GM19328 (cell line): ENCODE measurements around the gene CDH18.

Source experiments
- ATAC-seq: cut with Tn5 transposase; IDR thresholded peaks from one replicate; pipeline ENCODE4 v1.9.1; 2021; ENCODE audit warnings: mild to moderate bottlenecking, moderate library complexity; ENCODE audit not compliant: unreplicated experiment

CDH18 gene, protein sequence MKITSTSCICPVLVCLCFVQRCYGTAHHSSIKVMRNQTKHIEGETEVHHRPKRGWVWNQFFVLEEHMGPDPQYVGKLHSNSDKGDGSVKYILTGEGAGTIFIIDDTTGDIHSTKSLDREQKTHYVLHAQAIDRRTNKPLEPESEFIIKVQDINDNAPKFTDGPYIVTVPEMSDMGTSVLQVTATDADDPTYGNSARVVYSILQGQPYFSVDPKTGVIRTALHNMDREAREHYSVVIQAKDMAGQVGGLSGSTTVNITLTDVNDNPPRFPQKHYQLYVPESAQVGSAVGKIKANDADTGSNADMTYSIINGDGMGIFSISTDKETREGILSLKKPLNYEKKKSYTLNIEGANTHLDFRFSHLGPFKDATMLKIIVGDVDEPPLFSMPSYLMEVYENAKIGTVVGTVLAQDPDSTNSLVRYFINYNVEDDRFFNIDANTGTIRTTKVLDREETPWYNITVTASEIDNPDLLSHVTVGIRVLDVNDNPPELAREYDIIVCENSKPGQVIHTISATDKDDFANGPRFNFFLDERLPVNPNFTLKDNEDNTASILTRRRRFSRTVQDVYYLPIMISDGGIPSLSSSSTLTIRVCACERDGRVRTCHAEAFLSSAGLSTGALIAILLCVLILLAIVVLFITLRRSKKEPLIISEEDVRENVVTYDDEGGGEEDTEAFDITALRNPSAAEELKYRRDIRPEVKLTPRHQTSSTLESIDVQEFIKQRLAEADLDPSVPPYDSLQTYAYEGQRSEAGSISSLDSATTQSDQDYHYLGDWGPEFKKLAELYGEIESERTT

DNA sequence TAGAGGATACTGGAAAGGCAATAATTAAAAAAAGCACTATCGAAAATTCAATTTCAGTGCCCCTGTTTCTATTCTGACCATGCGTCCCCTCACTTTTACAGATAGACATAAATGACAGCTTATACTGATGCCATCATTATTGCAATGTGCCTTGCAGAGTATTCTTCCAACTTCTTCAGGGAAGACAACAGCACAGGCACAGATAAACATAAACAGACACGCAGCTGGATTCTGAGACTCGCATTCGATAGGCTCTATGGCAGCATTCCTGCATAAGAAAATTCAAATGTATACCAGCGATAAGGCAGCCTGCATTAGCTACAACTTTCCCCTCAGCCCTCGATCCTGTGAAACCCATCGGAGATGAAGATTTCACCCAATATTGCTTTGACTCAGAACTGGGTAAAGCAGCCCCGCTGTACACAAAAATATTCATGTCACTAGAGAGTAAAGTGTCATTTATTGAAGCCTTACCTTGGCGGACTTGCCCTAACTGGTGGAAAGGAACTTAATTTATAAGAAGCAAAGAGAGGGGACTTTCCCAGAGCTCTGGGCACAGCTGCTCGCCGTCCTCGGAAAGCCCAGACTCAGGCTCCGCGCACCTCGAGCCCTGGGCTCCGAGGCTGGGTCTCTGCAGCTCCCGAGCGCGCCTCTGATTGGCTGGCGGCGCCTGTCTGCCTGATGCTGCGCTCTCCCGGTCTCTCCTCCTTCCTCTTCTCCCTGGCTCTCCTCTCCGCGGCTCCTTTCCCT lies at the start of gene CDH18:
CDH18 (minus strand) TSS at position 589 of the 750 bp plus-strand sequence. CDS start 149,214 bp downstream, outside the sequence.
- no peak for ATAC-seq

DNA sequence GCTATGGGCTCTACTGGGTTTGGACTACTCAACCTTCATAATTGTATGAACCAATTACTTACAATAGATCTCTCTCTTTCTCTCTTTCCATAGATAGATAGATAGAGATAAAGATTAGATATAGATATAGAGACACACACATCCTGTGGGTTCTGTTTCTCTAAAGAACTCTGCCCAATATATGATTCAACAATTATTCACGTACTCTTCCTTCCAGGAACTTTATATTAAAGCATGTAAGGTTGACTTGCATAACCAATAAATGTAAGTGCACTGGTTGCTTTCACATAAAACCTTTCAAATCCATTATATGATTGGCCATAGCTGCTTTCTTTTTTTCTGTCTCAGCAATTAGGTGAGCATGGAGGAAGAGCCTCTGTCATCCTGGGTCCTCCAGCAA lies 46.7 kb upstream of the CDH18 start:
- ATAC-seq, result no peak

DNA sequence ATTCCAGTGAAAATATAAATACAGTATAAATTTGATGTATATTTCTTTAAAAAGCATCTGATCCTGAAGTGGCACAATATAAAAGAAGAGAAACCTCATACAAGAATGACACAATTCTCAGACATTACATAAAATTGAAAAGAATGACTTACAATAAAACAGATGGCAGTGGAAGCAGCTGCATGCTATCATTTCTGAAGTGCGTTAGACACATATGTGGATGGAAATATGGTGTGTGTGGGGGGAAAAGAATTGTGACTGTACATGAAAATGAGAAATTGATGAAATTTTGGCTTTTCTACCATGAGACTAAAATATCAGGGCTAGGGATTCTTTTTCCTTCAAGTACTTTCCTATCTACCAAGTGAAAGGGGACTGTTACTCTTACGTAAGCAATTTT lies 45.9 kb upstream of the CDH18 start:
- ATAC-seq, result no peak

DNA sequence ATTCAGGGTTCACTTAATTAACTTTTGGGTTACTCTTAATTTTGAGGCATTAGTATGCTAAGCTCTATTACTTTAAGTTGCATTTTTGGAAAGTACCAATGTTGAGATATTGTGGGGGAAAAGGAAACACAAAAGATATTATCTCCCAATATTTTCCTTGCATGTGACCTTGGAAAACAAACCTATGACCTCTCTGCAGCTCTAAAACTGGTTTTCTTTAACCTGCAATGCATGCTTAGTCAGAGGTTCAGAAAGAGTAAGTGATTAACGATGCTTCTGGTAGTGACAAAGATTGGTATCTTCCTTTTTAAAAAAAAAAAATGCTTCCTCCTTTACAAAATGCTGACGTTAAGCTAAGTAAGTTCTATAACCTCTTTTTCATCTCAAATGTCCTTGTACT lies 44.9 kb upstream of the CDH18 start:
- ATAC-seq, result no peak

DNA sequence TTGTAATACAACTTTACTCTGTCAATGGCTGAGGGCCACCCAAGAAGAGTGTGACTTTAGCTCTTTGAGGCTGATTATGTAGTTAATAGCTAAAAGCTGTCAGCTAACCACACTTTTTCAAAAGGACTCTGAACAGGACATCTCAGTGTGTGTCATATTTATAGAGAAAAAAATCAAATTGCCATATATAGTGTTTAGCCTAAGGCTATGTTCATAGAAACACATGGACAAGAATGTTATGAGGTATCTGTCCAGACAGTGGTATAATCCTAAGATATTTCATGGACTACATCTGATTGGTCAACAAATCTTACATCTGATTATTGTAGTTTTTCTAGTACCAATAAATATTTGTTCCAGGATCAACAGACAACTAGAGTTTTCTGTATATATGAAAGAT lies 42.1 kb upstream of the CDH18 start:
- ATAC-seq, result no peak

DNA sequence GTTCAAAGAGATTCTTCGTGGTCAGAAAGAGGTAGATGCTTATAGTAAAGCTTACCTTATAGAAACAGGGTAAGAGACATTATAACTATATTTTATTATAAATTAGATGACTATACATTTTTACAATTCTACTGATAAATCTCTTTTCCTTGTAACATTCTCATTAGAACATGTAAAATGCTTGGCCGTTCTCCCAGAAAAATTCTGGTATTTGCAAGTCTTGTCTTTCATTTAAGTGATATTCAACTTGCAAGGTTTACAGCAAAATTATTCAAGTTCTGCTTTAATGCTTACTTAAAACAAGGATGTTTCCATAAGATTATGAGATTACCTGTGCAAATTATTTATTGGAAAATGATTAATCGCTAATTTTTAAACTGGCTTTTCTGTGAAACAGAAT lies 41.3 kb upstream of the CDH18 start:
- ATAC-seq, result no peak

DNA sequence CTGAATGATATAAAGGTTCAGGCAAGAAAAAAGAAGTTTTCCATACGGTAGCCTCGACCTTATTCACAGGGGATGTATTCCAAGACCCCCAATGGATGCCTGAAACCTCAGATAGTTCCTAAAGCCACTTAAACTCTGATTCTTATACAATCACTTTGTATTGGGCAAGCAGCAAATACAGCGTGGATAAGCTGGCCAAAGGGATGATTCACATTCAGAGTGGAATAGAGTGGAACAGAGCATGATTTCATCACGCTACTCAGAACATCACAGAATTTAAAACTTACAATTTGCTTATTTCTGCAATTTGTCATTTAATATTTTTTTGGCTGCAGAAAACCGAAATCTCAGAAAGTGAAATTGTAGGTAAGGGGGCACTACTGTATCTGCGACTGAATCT lies 40.5 kb upstream of the CDH18 start:
- no peak for ATAC-seq

DNA sequence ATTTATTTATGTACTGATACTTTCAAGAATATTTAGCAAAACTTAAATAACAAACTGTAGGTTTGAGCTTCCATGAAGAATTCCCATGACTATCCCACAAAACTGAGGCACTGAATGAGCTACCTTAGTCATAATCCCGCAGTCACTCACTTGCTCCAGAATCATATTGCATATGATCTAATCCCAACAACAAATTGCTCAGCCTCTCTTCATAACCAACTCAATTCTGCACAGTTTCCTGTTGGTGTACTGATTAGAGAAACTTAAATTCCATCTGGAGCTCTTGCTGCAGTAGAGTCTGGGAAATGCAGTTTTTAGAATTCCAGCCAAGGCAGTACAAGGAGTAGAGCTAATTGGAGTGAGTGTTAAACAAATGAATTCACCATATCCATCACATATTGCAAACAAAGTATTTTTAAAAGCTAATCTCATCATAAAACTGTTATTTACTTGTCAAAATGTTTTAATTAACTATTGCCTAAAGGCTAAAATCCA lies 35.7 kb upstream of the CDH18 start:
- no peak for ATAC-seq

DNA sequence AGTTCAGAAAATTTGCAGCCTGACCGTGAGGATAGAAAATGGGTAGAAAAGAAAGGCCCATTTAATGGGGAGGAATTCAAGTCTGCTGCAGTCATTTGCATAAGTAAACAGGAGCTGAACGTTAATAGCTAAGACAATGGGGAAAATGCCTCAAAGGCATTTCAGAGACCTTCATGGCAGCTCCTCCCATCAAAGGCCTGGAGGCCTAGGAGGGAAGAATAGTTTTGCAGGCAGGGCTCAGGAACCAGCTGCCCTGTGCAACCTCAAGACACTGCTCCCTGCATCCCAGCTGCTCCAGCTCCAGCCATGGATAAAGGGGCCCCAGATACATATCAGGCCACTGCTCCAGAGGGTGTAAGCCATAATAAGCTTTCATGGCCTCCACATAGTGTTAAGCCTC lies 32.2 kb upstream of the CDH18 start:
- ATAC-seq, result no peak

DNA sequence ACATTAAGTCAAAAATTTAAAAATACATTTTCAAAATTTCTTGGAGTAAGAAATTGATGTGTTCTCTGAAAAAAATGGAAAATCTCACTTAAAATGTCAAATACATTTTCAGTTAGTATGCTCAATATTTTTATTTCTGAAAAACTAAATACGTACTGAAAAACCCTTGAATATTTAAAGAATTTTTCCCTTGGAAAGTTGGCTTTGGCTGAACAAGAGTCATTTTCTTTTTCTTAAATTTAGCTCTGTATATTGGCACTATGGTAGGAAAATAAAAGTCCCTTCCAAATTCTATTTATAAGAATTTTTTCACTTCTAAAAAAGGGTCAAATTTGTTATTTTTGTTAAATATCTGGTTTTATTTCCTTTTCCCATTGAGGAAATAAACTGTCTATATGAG lies 29.0 kb upstream of the CDH18 start:
- ATAC-seq, result no peak

DNA sequence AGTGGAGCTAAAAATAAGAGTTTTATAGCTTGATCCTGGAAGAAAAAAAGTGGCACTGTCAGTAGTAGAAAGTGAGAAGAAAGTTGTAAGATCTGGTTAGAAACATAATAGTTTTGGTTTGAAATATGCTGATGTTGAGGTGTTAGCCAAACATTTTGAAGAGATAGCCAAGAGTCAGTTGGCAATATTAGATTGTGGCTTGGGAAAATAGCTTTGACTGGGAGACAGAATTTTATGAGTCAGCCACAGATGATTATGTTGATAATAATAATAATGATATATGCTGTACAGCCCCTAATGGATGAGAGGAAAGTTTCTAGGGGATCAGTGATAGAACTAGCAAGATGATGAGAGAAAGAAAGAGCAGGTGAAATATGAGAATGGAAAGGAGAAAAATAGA lies 12.4 kb upstream of the CDH18 start:
- ATAC-seq, result no peak

DNA sequence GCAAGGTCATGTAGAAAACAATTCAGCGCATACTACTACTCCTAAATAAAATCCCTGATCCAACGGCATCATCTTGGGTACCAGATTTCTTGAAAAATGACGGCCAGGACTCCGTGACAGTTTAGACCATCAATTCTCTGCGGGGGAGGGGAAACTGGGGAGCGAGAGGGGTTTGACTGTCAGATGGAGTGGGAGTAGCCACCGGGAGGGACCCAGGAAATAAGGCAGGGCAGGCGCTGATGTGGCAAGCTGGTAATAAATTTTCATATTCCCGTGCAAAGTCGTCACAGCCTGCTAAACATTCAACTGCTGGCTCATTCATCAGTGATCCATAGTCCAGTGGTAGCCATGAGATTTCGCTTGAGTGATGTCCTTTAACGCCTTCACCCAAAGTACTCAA lies 457 bp upstream of the CDH18 start:
- ATAC-seq, result no peak

DNA sequence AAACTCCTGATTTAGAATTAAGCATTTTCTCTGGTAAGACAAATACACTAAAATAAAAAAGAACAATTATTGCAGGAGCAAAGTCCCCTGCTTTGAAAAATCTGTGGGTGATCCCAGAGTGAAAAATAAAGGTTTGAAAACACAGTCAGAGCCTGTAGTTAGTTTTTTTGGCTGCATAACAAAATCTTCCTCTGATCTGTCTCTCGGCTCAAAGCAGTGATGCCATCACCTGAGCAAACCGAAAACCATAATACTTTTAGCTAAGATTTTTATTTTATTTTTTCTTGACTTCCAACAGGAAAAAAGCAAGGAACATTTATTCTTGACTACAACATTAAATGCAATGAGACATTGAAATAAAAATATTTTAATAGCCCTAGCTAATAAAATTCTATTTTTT lies 1.2 kb downstream of the CDH18 start:
- ATAC-seq, result no peak

DNA sequence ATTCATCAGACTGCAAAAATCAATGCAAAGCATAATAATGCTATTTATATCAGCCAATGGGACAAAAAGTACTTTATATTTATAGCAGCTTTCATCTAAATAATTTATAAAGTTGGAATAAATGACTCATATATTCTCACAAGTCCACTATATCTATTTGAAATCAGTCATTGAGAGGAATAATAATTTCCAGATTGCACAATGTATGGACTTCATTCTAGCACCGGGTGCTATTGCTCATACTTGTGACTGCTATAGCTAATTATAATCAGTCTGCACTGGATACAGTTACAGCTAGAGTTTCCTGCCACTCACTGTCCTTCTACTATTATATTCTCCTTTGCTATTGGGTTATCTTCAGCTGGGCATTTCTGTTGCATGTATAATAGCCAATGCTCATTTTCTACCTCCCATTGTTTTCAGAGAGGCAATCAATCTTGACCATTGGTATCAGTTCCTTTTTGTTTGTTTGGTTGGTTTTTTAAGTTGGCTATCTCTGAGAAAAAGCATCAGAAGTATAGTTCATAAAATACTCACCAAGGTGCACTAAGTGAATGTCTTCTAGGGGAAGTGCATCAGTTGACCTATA lies 1.9 kb downstream of the CDH18 start:
- no peak for ATAC-seq

DNA sequence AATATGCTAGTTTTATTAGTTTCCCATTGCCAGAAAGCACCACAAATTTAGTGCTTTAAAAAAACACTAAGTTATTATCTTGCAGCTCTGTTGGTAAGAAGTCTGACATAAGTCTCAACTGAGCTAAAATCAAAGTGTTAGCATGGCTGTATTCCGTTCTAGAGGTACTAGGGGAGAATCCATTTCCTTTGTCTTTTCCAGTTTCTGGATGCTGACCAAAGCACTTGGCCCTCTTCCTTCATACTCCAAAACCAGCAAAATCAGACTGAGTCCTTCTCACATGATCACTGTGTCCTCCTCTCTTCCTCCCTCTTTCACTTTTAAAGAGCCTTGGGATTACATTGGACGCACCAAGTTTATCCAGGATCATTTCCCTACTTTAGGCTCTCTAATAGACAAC lies 9.5 kb downstream of the CDH18 start:
- no peak for ATAC-seq

DNA sequence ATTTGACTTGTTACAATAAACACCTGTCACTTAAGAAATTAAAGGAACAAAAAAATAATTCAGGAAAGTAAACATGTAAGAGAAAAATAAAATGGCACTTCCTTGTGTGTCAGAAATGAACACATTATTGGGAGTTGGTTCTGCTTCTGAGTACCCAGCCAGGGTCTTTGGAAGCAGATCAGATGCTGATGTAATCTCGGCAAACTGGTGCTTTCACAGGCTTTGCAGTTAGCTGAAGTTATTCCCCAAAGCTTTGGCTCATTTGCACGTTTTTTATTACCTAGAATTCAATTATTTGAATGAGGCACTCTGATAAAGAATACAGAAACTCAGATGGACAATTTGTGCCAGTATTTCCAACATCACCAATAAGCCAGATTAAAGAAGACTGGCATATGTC lies 10.9 kb downstream of the CDH18 start:
- no peak for ATAC-seq

DNA sequence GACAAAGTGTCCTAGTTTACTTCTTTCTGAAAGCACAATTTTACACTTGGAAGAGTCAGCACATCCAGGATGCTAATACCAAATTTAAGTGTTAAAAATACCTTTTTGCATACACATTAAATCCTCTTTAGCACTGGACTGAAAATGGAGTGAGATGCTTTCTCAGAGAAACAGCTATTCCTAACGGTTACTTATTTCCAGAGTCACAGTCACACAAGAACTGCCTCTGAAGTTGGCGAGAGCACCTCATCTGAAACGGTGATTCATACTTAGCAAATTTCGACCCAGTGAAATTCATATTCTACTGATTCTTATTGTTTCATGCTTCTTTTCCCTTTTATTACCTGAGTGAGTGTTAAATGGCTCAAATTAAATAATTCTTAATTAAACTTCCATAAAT lies 12.2 kb downstream of the CDH18 start:
- no peak for ATAC-seq

DNA sequence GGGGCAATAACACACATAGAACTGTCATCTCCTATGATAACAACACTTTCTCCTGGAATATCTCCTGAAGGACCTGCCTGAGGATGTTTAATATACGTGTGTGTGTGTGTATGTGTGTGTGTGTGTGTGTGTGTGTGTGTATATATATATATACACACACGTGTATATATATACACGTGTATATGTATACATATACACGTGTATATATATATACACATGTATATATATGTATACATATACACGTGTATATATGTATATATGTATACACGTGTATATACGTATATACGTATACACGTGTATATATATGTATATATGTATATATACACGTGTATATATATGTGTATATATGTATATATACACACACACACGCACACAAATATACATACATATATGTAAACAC lies 27.5 kb downstream of the CDH18 start:
- no peak for ATAC-seq

DNA sequence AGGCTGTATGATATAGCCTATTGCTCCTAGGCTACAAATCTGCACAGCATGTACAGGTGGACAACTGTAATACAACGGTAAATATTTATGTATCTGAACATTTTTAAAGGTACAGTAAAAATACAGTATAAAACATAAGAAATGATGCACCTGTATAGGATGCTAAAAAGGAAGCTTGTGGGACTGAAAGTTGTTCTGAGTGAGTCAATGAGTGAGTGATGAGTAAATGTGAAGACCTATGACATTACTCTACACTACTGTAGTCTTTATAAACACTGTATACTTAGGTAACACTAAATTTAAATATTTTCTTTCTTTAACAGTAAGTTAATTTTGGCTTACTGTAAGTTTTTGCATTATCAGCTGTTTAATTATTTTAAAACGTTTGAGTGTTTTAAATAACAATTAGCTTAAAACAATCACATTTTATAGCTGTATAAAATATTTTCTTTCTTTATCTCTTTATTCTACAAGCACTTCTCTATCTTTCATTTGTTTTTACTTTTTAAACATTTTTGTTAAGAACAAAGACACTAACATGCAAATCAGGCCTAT lies 28.1 kb downstream of the CDH18 start:
- no peak for ATAC-seq

DNA sequence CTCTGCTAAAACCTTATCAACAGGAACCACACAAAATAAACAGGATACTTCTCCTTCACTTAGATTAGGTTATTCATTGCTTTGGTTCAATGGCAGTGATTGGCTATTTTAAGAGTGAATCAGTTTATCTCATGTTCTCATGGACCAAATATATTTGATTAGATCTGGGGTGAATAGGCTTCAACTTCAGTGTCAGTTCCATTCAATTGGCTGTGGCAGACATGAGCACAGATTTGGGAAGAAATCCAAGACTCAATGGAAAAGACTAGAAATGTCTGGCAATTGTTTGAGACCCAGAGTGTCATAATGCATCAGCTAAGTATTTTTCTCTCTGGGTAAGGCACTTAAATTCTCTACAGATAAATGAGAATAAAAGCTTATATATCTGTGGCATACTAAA lies 37.1 kb downstream of the CDH18 start:
- ATAC-seq, result no peak

DNA sequence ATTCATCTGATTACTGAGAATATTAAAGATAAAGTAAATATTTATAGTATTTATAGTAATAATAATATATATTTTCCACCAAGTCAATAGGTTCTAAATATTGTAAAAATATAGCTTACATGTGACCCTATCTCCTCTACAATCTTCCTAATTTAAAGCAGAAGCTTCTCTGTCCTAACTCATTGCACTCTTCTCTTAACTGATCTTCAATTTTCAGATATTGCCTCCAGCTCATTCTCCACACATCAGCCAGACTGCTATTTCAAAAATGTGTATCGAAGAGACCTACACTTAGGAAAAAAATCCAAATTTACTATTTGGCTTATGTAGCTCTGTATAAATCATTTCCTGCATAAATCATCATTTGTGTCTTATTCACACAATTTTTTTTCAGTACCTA lies 47.8 kb downstream of the CDH18 start:
- no peak for ATAC-seq
